GM12878 (cell line): ENCODE results near the gene PTGIS. TPM values are rescaled to one million over a fixed set of nuclear protein-coding genes. Genes with fewer than 3 reads are reported as not detected.

Source experiments
- ATAC-seq: fragments of 200-7000 bp; cut with Tn5 transposase; 3 replicates; pipeline ENCODE4 v1.9.1; 2020; ENCODE audit warnings: mild to moderate bottlenecking, moderate library complexity
- BruUV-seq: library from RNA; stranded (reverse); fragments of 400-500 nt; replicated peaks from 2 replicates; lab custom pipeline; 2021; lab: Mats Ljungman, UMichigan
- CTCF ChIA-PET: fragments of 300-600 bp; sonication (Branson Sonifier 250); formaldehyde crosslinking; extraction: SDS; loops from one replicate; lab custom pipeline; 2021; ENCODE audit warnings: inconsistent platforms; lab: Yijun Ruan, JAX
- POLR2A ChIA-PET: fragments of 350-600 bp; formaldehyde crosslinking; extraction: SDS; loops from one replicate; lab custom pipeline; 2021; ENCODE audit warnings: inconsistent platforms; lab: Charles Lee
- RAD21 ChIA-PET: fragments of 300-600 bp; sonication (Branson Sonifier 250); formaldehyde crosslinking; loops from one replicate; lab custom pipeline; 2023; ENCODE audit warnings: antibody characterized with exemption; ENCODE audit not compliant: unreplicated experiment; lab: Charles Lee
- SMC1A ChIA-PET: fragments of 300-600 bp; sonication (Branson Sonifier 250); formaldehyde crosslinking; loops from one replicate; lab custom pipeline; 2023; ENCODE audit not compliant: unreplicated experiment, uncharacterized antibody; lab: Charles Lee
- DNase-seq: peaks from one replicate; pipeline ENCODE4 v3.0.0-alpha.2; 2011; ENCODE audit warnings: low read depth, low spot score
- FAIRE-seq: peaks from 3 replicates; lab custom pipeline; 2011; peaks lifted over from hg19 to GRCh38; lab: Jason Lieb, UNC
- H2AFZ ChIP-seq: 2 replicates; pipeline ENCODE4 v1.6.0; 2011; ENCODE audit warnings: low read depth, low read length, control low read depth; ENCODE audit not compliant: control insufficient read depth
- H3K27ac ChIP-seq: 2 replicates; pipeline ENCODE4 v1.5.1; 2011; ENCODE audit warnings: control low read depth; ENCODE audit not compliant: control insufficient read depth, insufficient read depth
- H3K27me3 ChIP-seq, 2 experiments: replicated peaks in 1 of 2; 2 replicates each; pipeline versions ENCODE4 v1.6.0 to v1.6.1; 2011; ENCODE audit warnings: low read length in 1 of 2; ENCODE audit not compliant: control insufficient read depth in 2 of 2, insufficient read depth in 2 of 2
- H3K36me3 ChIP-seq, 2 experiments: 2 replicates each; pipeline ENCODE4 v1.5.1; 2011; ENCODE audit warnings: low read length in 1 of 2; ENCODE audit not compliant: control insufficient read depth in 2 of 2, insufficient read depth in 2 of 2
- H3K4me1 ChIP-seq: 2 replicates; pipeline ENCODE4 v1.6.1; 2011; ENCODE audit warnings: mild to moderate bottlenecking, low read length, moderate library complexity, mixed read lengths; ENCODE audit not compliant: control insufficient read depth, insufficient read depth
- H3K4me2 ChIP-seq: 2 replicates; pipeline ENCODE4 v1.6.0; 2011; ENCODE audit warnings: control low read depth; ENCODE audit not compliant: control insufficient read depth, insufficient read depth
- H3K4me3 ChIP-seq: fragments of 200-600 bp; sonication (generic); 2 replicates; pipeline ENCODE4 v1.5.1; 2016
- H3K79me2 ChIP-seq: 2 replicates; pipeline ENCODE4 v1.6.0; 2011; ENCODE audit warnings: low read length; ENCODE audit not compliant: control insufficient read depth, insufficient read depth
- H3K9ac ChIP-seq: 2 replicates; pipeline ENCODE4 v1.8.0; 2011; ENCODE audit warnings: low read length, control low read depth, mixed read lengths; ENCODE audit not compliant: control insufficient read depth, insufficient read depth
- H3K9me3 ChIP-seq: replicated peaks from 3 replicates; pipeline ENCODE4 v1.5.1; 2011; ENCODE audit warnings: mild to moderate bottlenecking, low read length; ENCODE audit not compliant: control insufficient read depth, insufficient read depth
- H4K20me1 ChIP-seq: 2 replicates; pipeline ENCODE4 v1.6.0; 2011; ENCODE audit not compliant: control insufficient read depth, insufficient read depth
- CREM ChIP-seq: IDR thresholded peaks from 2 replicates; pipeline ENCODE4 v1.6.1; 2014; ENCODE audit warnings: antibody characterized with exemption, low read depth
- JUNB ChIP-seq: IDR thresholded peaks from 2 replicates; pipeline ENCODE4 v1.6.1; 2016; ENCODE audit warnings: antibody characterized with exemption, mild to moderate bottlenecking
- KAT2A ChIP-seq: conservative IDR thresholded peaks from 2 replicates; pipeline ENCODE4 v1.6.1; 2011; ENCODE audit warnings: low read depth, low read length; ENCODE audit not compliant: control insufficient read depth
- PAX5 ChIP-seq: IDR thresholded peaks from 2 replicates; pipeline ENCODE4 v1.6.1; 2011; ENCODE audit warnings: low read depth, low read length, borderline replicate concordance
- POLR2A ChIP-seq: IDR thresholded peaks from 2 replicates; pipeline ENCODE4 v1.6.1; 2011; ENCODE audit warnings: low read depth, mild to moderate bottlenecking, low read length
- STAT3 ChIP-seq: IDR thresholded peaks from 2 replicates; pipeline ENCODE4 v1.6.1; 2011; ENCODE audit warnings: low read depth, low read length, improper control_type of control experiment
- SUZ12 ChIP-seq: fragments of 200-600 bp; sonication (generic); IDR thresholded peaks from one replicate; pipeline ENCODE4 v1.6.1; 2018; ENCODE audit warnings: antibody characterized with exemption, mild to moderate bottlenecking; ENCODE audit not compliant: unreplicated experiment
- ZZZ3 ChIP-seq: IDR thresholded peaks from 2 replicates; pipeline ENCODE4 v1.6.1; 2011; ENCODE audit warnings: low read depth; ENCODE audit not compliant: control insufficient read depth, insufficient read length
- WGBS: methylation state at CpG from one replicate; pipeline ENCODE4 v1.1.6; 2016; ENCODE audit warnings: low lambda C conversion rate; ENCODE audit not compliant: insufficient replicate concordance, insufficient coverage; ENCODE audit errors: missing lambda C conversion rate; 5-methylcytosine and 5-hydroxymethylcytosine counted together
- in situ Hi-C: fragments of 300-500 bp; cut with MboI; formaldehyde crosslinking; loops from 9 replicates; pipeline ENCODE4 v1.14.3; 2018; ENCODE audit warnings: mixed read lengths
- intact Hi-C: fragments of 100-400 bp; cut with micrococcal nuclease; formaldehyde crosslinking; loops from one replicate; pipeline ENCODE4 v1.14.2; 2022; ENCODE audit not compliant: unreplicated experiment
- polyA plus RNA-seq, 11 experiments: library from polyadenylated mRNA; depleted of rRNA in 4 of 11; unstranded in 6 of 11; stranded (reverse) in 5 of 11; fragments of >200 nt; fragmentation: Nextera tagmentation in 4 of 11; fragmentation: Illumina TruSeq in 1 of 11; extraction: Ambion mirVana in 4 of 11; extraction: Trizol in 1 of 11; gene quantifications; 1 replicate in 1 of 11; 2 replicates in 10 of 11; pipeline versions ENCODE4 v1.2.1 to v1.2.3, GENCODE V29; 2011 to 2016; ENCODE audit warnings: inconsistent platforms in 2 of 11, missing spikeins in 2 of 11, low read depth in 1 of 11
- total RNA-seq, 4 experiments: library from RNA; depleted of rRNA in 3 of 4; stranded (reverse); fragments of >200 nt in 3 of 4; fragmentation: Illumina TruSeq in 1 of 4; extraction: Trizol in 1 of 4; gene quantifications; 2 replicates each; pipeline versions ENCODE4 v1.2.1 to v1.2.3, GENCODE V29; 2013 to 2021
- TF ChIP-seq, protein P1 (sequence below): fragments of 450-650 bp; IDR thresholded peaks from 2 replicates; pipeline ENCODE4 v1.6.1; 2018; ENCODE audit warnings: mild to moderate bottlenecking, low read depth, moderate library complexity; ENCODE audit not compliant: partially characterized antibody
- TF ChIP-seq, protein P2 (sequence below): IDR thresholded peaks from 2 replicates; pipeline ENCODE4 v1.6.1; 2012; ENCODE audit warnings: low read depth, low read length, improper control_type of control experiment

Gene PTGIS
- total and polyA plus RNA-seq, 10 of the 15 experiments (the other 5 are each of a cell fraction or from before 2014, with no cell fraction given), result 0.10 TPM; not detected in 9

DNA sequence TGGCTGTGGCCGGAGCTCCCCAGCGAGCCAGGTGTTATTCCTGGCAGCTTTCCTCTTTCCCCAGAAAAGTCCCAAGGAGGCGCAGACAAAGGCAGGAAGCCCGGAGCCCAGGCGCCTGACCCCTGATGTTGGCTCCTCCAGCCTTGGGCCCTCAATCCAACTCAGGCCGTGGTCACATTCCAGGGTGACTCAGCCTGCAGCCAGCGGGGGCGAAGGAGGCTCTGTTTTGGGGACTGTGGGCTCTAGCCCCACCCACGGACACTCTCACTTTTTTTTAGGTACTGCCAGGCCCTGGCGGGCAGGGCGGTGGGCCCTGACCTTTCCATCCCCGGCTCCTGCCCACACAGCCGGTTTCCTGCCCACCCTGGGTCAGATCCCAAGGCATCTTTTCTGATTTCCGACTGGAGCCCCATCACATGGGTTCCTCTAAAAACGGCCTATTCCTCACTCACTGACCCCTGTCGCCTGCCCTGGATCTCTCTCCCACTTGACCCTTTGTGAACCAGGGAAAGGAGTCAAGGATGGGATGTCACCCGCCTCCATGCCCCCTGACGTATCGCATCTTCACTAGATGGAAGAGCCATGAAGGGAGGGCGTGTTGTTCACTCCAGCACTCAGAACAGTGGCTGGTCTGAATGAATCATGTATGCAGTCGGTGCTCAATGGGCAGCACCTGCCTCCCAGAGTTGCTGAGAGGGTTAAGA lies 5.5 kb downstream of the PTGIS start:
- in situ Hi-C loops, result no loop called here
- DNase-seq (no peak), ATAC-seq (no peak), FAIRE-seq (no peak)
- no peaks in the 10 kb centered on the region for H3K36me3 ChIP-seq
- no peaks in the 10 kb centered on the region for H3K79me2 ChIP-seq
- intact Hi-C loops, result no loop called here
- POLR2A ChIA-PET, result no interaction called here
- no peaks in the 10 kb centered on the region for H3K9me3 ChIP-seq
- SMC1A ChIA-PET, result interaction anchor here (0.6 kb wide), 1 partner anchor 158 kb away, joined by 3 read pairs; no protein-coding TSS in a partner anchor
- no peak overlapping the region for H3K4me3 ChIP-seq
- H4K20me1 ChIP-seq, result no peaks in the 10 kb centered on the region
- H2AFZ ChIP-seq, result no peak overlapping the region
- BruUV-seq, result no TSS peak
- TF ChIP-seq STAT3, result no peak
- TF ChIP-seq POLR2A, result no peak
- TF ChIP-seq PAX5, result no peak
- TF ChIP-seq, protein P1, sequence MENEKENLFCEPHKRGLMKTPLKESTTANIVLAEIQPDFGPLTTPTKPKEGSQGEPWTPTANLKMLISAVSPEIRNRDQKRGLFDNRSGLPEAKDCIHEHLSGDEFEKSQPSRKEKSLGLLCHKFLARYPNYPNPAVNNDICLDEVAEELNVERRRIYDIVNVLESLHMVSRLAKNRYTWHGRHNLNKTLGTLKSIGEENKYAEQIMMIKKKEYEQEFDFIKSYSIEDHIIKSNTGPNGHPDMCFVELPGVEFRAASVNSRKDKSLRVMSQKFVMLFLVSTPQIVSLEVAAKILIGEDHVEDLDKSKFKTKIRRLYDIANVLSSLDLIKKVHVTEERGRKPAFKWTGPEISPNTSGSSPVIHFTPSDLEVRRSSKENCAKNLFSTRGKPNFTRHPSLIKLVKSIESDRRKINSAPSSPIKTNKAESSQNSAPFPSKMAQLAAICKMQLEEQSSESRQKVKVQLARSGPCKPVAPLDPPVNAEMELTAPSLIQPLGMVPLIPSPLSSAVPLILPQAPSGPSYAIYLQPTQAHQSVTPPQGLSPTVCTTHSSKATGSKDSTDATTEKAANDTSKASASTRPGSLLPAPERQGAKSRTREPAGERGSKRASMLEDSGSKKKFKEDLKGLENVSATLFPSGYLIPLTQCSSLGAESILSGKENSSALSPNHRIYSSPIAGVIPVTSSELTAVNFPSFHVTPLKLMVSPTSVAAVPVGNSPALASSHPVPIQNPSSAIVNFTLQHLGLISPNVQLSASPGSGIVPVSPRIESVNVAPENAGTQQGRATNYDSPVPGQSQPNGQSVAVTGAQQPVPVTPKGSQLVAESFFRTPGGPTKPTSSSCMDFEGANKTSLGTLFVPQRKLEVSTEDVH, result no peak
- no peak for TF ChIP-seq KAT2A
- TF ChIP-seq ZZZ3, result no peak
- TF ChIP-seq CREM, result no peak
- TF ChIP-seq, protein P2, sequence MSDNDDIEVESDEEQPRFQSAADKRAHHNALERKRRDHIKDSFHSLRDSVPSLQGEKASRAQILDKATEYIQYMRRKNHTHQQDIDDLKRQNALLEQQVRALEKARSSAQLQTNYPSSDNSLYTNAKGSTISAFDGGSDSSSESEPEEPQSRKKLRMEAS, result no peak
- no peak for TF ChIP-seq JUNB
- no peak for TF ChIP-seq SUZ12
- H3K9ac ChIP-seq, result no peak overlapping the region
- CTCF ChIA-PET, result interaction anchor here (0.9 kb wide), 1 partner anchor 16 kb away, joined by 3 read pairs; no protein-coding TSS in a partner anchor
- peaks cover 2 to 8% of the 10 kb centered on the region in 2 experiments; a peak in 3 of 4 replicates for H3K27me3 ChIP-seq
- 24% methylated on average over 19 of the region's 21 CpGs for whole genome bisulfite sequencing
- H3K27ac ChIP-seq, result no peak overlapping the region
- RAD21 ChIA-PET, result no interaction called here
- H3K4me1 ChIP-seq, result no peaks in the 10 kb centered on the region
- no peak overlapping the region for H3K4me2 ChIP-seq
